Measurements from ENCODE around the gene CEACAM20.
"Not testable (repeated sequence)": the region's sequence is repeated elsewhere in the genome, so short reads cannot be mapped to it uniquely, and the experiment has no call there.

Gene CEACAM20

GRCh38 chr19:44566984-44567383 is 37.5 kb upstream of the CEACAM20 start:
- no peak for DNase-seq (ENCODE audit: low read depth)
- TF ChIP-seq, protein P1, sequence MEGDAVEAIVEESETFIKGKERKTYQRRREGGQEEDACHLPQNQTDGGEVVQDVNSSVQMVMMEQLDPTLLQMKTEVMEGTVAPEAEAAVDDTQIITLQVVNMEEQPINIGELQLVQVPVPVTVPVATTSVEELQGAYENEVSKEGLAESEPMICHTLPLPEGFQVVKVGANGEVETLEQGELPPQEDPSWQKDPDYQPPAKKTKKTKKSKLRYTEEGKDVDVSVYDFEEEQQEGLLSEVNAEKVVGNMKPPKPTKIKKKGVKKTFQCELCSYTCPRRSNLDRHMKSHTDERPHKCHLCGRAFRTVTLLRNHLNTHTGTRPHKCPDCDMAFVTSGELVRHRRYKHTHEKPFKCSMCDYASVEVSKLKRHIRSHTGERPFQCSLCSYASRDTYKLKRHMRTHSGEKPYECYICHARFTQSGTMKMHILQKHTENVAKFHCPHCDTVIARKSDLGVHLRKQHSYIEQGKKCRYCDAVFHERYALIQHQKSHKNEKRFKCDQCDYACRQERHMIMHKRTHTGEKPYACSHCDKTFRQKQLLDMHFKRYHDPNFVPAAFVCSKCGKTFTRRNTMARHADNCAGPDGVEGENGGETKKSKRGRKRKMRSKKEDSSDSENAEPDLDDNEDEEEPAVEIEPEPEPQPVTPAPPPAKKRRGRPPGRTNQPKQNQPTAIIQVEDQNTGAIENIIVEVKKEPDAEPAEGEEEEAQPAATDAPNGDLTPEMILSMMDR (IDR thresholded peaks at IDR 0.05; ENCODE audit: control insufficient read depth, insufficient read depth, low read depth, low read length, missing control alignments) = no peak
- H3K4me3 ChIP-seq (ENCODE audit: control insufficient read depth, low read depth, low read length) = no peak overlapping the region

DNA sequence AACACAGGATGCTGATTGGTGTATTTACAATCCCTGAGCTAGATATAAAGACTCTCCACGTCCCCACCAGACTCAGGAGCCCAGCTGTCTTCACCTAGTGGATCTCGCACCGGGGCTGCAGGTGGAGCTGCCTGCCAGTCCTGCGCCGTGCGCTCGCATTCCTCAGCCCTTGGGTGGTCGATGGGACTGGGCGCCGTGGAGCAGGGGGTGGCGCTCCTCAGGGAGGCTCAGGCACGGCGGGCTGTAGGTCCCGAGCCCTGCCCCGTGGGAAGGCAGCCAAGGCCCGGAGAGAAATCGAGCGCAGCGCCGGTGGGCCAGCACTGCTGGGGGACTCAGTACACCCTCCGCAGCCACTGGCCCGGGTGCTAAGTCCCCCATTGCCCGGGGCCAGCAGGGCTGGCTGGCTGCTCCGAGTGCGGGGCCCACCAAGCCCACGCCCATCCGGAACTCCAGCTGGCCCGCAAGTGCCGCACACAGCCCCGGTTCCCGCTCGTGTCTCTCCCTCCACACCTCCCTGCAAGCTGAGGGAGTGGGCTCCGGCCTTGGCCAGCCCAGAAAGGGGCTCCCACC is 33.7 kb upstream of the CEACAM20 start:
- H3K4me3 ChIP-seq (ENCODE audit: control insufficient read depth, low read depth, low read length); DNase-seq (ENCODE audit: low read depth): not testable (repeated sequence)

- TF ChIP-seq, protein P1 (IDR thresholded peaks at IDR 0.05; ENCODE audit: control insufficient read depth, insufficient read depth, low read depth, low read length, missing control alignments) = no peak
- DNase-seq (ENCODE audit: low read depth) = no peak
- H3K4me3 ChIP-seq (ENCODE audit: control insufficient read depth, low read depth, low read length) = no peak overlapping the region
Measured at GRCh38 chr19:44557933-44558332, 28.5 kb upstream of the CEACAM20 start.

DNA sequence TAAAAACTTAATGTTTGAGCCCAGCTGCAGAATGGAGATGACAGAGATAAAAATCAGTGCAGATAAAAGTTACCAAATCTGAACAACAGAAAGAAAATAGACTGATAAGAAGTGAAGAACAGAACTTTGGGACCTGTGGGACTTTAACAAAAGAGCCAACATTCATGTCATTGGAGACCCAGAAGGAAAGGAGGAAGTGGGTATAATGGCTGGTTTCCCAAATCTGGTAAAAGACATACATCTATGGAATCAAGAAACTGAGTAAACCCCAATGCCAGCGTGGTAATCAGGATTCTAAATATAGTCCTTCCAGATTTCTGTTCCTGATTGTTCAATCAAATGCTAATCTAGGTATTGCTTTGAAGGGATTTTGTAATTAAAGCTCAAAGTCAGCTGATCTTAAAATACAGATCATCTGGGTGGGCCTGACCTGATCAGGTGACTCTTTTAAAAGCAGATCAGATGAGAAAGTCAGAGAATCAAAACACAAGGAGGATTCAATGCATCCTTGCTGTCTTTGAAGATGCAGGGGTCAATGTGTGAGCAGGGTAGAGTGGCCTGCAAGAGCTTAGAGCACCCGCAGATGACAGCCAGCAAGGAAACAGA is 25.3 kb upstream of the CEACAM20 start:
- no peak for DNase-seq (ENCODE audit: low read depth)
- no peak overlapping the region for H3K4me3 ChIP-seq (ENCODE audit: control insufficient read depth, low read depth, low read length)
- TF ChIP-seq, protein P1 (IDR thresholded peaks at IDR 0.05; ENCODE audit: control insufficient read depth, insufficient read depth, low read depth, low read length, missing control alignments) = no peak

DNA sequence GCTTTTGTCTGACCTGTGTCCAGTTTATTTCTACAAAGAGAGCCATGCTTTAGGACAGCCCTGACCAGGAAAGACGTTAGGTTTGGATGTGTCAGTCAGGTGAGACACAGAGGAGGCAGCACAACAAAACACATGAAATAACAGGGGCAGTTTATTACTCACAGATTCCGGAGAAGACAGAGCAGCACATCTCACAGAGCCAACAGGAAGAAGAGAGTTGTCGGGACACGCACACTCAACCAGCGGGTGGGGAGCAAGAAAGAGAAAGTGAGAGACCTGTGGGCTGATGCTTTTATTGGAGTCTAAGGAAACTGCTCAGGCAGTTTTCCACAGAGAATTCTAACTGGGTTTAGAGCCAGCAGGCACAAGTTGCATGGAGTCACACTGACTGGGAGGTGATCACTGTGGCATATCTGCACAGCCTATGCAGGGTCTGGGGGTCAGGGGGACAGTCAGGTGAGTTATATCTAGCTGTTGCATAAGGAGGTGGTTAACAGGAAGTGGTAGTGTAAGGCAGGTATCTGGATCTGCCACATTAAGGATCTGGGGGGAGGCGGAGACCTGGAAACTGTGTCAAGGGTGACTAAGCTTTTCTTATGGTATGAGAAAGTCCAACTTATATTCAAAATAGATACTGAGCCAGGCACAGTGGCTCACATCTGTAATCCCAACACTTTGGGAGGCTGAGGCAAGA is 24.1 kb upstream of the CEACAM20 start:
- no peak for DNase-seq (ENCODE audit: low read depth)
- no peak overlapping the region for H3K4me3 ChIP-seq (ENCODE audit: control insufficient read depth, low read depth, low read length)
- TF ChIP-seq, protein P1 (IDR thresholded peaks at IDR 0.05; ENCODE audit: control insufficient read depth, insufficient read depth, low read depth, low read length, missing control alignments) = no peak

GRCh38 chr19:44552324-44552723 is 22.8 kb upstream of the CEACAM20 start:
- no peak overlapping the region for H3K4me3 ChIP-seq (ENCODE audit: control insufficient read depth, low read depth, low read length)
- DNase-seq (ENCODE audit: low read depth) = no peak
- TF ChIP-seq, protein P1 (IDR thresholded peaks at IDR 0.05; ENCODE audit: control insufficient read depth, insufficient read depth, low read depth, low read length, missing control alignments) = peak; percentile 55

DNA sequence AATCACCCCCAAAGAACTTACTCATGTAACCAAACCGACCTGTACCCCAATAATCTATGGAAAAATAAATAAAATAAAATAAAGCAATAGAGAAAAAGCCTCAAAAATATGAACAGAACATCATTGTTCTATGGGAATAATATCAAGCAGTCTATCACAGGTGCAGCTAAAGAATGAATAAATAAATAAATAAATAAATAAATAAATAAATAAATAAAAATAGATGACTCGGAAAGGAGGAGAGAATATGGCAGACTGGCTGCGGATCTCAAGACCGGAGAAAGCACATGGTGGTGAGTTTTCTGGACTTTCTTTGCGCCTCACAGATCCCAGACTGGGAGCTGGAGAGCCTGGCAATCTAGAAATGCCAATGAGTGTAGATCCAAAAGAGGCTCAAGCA is 22.4 kb upstream of the CEACAM20 start:
- TF ChIP-seq, protein P1 (IDR thresholded peaks at IDR 0.05; ENCODE audit: control insufficient read depth, insufficient read depth, low read depth, low read length, missing control alignments) = no peak
- DNase-seq (ENCODE audit: low read depth) = no peak
- no peak overlapping the region for H3K4me3 ChIP-seq (ENCODE audit: control insufficient read depth, low read depth, low read length)

GRCh38 chr19:44550976-44551375 is 21.5 kb upstream of the CEACAM20 start:
- not testable (repeated sequence) for DNase-seq (ENCODE audit: low read depth); H3K4me3 ChIP-seq (ENCODE audit: control insufficient read depth, low read depth, low read length)

Measured in AG09309 (cell line).